ENCODE data around the gene DNAAF9.
A peak's percentile ranks its signal among the peaks of the same experiment; 100 is the strongest.
"Not testable (repeated sequence)": the region's sequence is repeated elsewhere in the genome, so short reads cannot be mapped to it uniquely, and the experiment has no call there.

Gene DNAAF9

DNA sequence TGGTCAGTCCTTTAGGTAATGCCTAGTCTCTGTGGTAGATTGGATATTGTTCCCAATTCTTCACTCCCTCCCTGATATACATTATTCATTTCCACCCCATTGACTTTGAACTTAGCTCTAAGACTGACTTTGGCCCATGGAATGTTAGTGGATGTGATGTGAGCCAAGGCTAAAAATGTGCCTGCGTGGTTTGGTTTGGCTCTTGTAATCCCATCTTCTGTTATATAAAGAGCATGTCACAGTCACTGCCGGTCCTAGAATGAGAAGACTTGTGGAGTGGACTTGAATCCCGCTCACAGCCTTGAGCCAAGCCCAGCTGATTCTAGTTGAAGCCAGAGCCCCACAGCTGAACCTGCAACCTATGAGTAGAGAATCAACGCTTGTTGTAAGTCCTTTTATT lies 23.6 kb upstream of the DNAAF9 start:
- Histone ChIP-seq H4K5ac (ENCODE audit: low read length) (no peak overlapping the region), H3K27me3 (ENCODE audit: insufficient read depth, low read length, poor library complexity) (no peaks in the 10 kb centered on the region), H3K79me1 (ENCODE audit: low read length) (no peaks in the 10 kb centered on the region), H3K9ac (ENCODE audit: low read length) (no peak overlapping the region), H3K79me2 (ENCODE audit: control insufficient read depth, insufficient read depth, low read length) (no peaks in the 10 kb centered on the region), H2BK5ac (ENCODE audit: low read length) (no peak overlapping the region), H3K4me2 (ENCODE audit: low read length) (no peak overlapping the region), H2BK120ac (ENCODE audit: low read depth, low read length) (no peak overlapping the region), H4K8ac (ENCODE audit: low read depth, low read length) (no peak overlapping the region), H3K56ac (ENCODE audit: low read length) (no peak overlapping the region), H3K23ac (ENCODE audit: low read length) (no peak overlapping the region), H3K27ac (ENCODE audit: low read depth, low read length) (no peak overlapping the region), H3K4me1 (ENCODE audit: control insufficient read depth, low read depth, low read length) (no peaks in the 10 kb centered on the region), H3K4me3 (ENCODE audit: low read length) (no peak overlapping the region), H2BK15ac (replicated peaks; ENCODE audit: low read depth) (no peak overlapping the region), H2AK5ac (ENCODE audit: low read length) (no peak overlapping the region), H3K36me3 (ENCODE audit: control insufficient read depth, insufficient read depth, low read length) (no peaks in the 10 kb centered on the region), H3K4ac (ENCODE audit: low read depth, low read length) (no peak overlapping the region), H3K18ac (ENCODE audit: low read length) (no peak overlapping the region)
- DNase-seq = no peak
- WGBS (ENCODE audit: extremely low coverage, insufficient coverage, low lambda C conversion rate) = no CpG with 5 or more reads among the region's 4 CpGs

- no peak overlapping the region for H2BK5ac ChIP-seq (ENCODE audit: low read length)
- no peak overlapping the region for H3K23ac ChIP-seq (ENCODE audit: low read length)
- no peak overlapping the region for H3K4me2 ChIP-seq (ENCODE audit: low read length)
- no peak overlapping the region for H3K18ac ChIP-seq (ENCODE audit: low read length)
- WGBS (ENCODE audit: extremely low coverage, insufficient coverage, low lambda C conversion rate) = no CpG with 5 or more reads among the region's 14 CpGs
- no peak for DNase-seq
- H2BK120ac ChIP-seq (ENCODE audit: low read depth, low read length) = no peak overlapping the region
- H3K4me1 ChIP-seq (ENCODE audit: control insufficient read depth, low read depth, low read length) = no peaks in the 10 kb centered on the region
- no peak overlapping the region for H4K8ac ChIP-seq (ENCODE audit: low read depth, low read length)
- no peak overlapping the region for H2BK15ac ChIP-seq (replicated peaks; ENCODE audit: low read depth)
- H3K79me1 ChIP-seq (ENCODE audit: low read length) = no peaks in the 10 kb centered on the region
- no peak overlapping the region for H2AK5ac ChIP-seq (ENCODE audit: low read length)
- H3K79me2 ChIP-seq (ENCODE audit: control insufficient read depth, insufficient read depth, low read length) = no peaks in the 10 kb centered on the region
- H3K4ac ChIP-seq (ENCODE audit: low read depth, low read length) = no peak overlapping the region
- no peaks in the 10 kb centered on the region for H3K27me3 ChIP-seq (ENCODE audit: insufficient read depth, low read length, poor library complexity)
- no peaks in the 10 kb centered on the region for H3K36me3 ChIP-seq (ENCODE audit: control insufficient read depth, insufficient read depth, low read length)
- no peak overlapping the region for H3K27ac ChIP-seq (ENCODE audit: low read depth, low read length)
- H3K56ac ChIP-seq (ENCODE audit: low read length) = no peak overlapping the region
- H4K5ac ChIP-seq (ENCODE audit: low read length) = no peak overlapping the region
- H3K4me3 ChIP-seq (ENCODE audit: low read length) = no peak overlapping the region
- no peak overlapping the region for H3K9ac ChIP-seq (ENCODE audit: low read length)
Measured at GRCh38 chr20:3430376-3431069, 23.1 kb upstream of the DNAAF9 start.

GRCh38 chr20:3426766-3427165 lies 19.3 kb upstream of the DNAAF9 start:
- not testable (repeated sequence) for H3K79me2 ChIP-seq (ENCODE audit: control insufficient read depth, insufficient read depth, low read length); H3K23ac ChIP-seq (ENCODE audit: low read length); H3K4me2 ChIP-seq (ENCODE audit: low read length); H3K56ac ChIP-seq (ENCODE audit: low read length); H3K79me1 ChIP-seq (ENCODE audit: low read length); H3K27me3 ChIP-seq (ENCODE audit: insufficient read depth, low read length, poor library complexity); DNase-seq; H3K4me3 ChIP-seq (ENCODE audit: low read length); H2BK15ac ChIP-seq (replicated peaks; ENCODE audit: low read depth); H3K27ac ChIP-seq (ENCODE audit: low read depth, low read length); H4K8ac ChIP-seq (ENCODE audit: low read depth, low read length); H3K4me1 ChIP-seq (ENCODE audit: control insufficient read depth, low read depth, low read length); H3K18ac ChIP-seq (ENCODE audit: low read length); H3K4ac ChIP-seq (ENCODE audit: low read depth, low read length); H3K36me3 ChIP-seq (ENCODE audit: control insufficient read depth, insufficient read depth, low read length); H4K5ac ChIP-seq (ENCODE audit: low read length); H2AK5ac ChIP-seq (ENCODE audit: low read length); H2BK120ac ChIP-seq (ENCODE audit: low read depth, low read length); H3K9ac ChIP-seq (ENCODE audit: low read length); H2BK5ac ChIP-seq (ENCODE audit: low read length)
- no CpG with 5 or more reads among the region's 4 CpGs for WGBS (ENCODE audit: extremely low coverage, insufficient coverage, low lambda C conversion rate)

DNA sequence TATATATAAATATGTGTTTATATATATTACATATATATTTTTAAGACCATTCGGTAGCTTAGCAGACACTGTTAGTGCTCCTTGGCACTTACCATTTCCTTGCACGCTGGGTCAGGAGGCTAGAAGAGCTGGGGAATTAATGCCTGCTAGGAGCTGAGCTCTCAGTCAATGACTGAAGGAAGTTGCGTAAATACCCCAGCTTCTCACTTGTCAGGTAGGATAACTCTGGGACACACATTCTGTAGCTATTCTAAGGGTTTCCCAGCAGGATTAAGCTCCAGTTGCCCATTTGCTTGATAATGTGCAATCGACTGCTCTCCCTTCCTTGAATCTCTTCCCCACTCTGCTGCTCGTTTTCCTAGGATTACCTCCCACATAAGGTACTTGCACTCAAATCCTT lies 15.7 kb upstream of the DNAAF9 start:
- Histone ChIP-seq H2BK15ac (replicated peaks; ENCODE audit: low read depth) (no peak overlapping the region), H4K8ac (ENCODE audit: low read depth, low read length) (no peak overlapping the region), H3K56ac (ENCODE audit: low read length) (no peak overlapping the region), H3K79me2 (ENCODE audit: control insufficient read depth, insufficient read depth, low read length) (no peaks in the 10 kb centered on the region), H3K4me2 (ENCODE audit: low read length) (no peak overlapping the region), H2AK5ac (ENCODE audit: low read length) (no peak overlapping the region), H3K4ac (ENCODE audit: low read depth, low read length) (no peak overlapping the region), H3K79me1 (ENCODE audit: low read length) (no peaks in the 10 kb centered on the region), H3K27ac (ENCODE audit: low read depth, low read length) (no peak overlapping the region), H3K4me3 (ENCODE audit: low read length) (no peak overlapping the region), H3K23ac (ENCODE audit: low read length) (no peak overlapping the region), H2BK120ac (ENCODE audit: low read depth, low read length) (no peak overlapping the region), H3K18ac (ENCODE audit: low read length) (no peak overlapping the region), H3K4me1 (ENCODE audit: control insufficient read depth, low read depth, low read length) (no peaks in the 10 kb centered on the region), H3K27me3 (ENCODE audit: insufficient read depth, low read length, poor library complexity) (no peaks in the 10 kb centered on the region), H3K9ac (ENCODE audit: low read length) (no peak overlapping the region), H2BK5ac (ENCODE audit: low read length) (no peak overlapping the region), H3K36me3 (ENCODE audit: control insufficient read depth, insufficient read depth, low read length) (no peaks in the 10 kb centered on the region), H4K5ac (ENCODE audit: low read length) (no peak overlapping the region)
- peak; percentile 13 for DNase-seq
- no CpG with 5 or more reads among the region's 5 CpGs for WGBS (ENCODE audit: extremely low coverage, insufficient coverage, low lambda C conversion rate)

DNA sequence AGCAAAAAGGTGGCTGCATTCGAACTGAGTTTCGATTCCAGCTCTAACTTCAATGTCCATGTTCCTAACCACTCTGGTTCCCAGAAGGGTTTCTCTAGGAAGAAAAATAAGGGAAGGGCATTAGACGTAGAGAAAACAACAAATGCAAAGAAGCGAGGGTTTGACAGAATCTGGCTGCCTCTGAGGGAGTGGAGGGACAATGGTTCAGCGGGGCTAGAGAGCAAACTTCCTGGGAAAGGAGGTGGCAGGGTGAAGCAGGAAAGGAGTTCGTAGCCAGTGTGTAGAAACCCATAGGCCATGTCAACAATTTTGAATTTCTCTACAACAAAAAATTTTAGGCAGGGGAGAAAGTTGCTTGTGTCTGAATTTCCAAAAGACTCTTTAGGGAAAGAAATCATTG lies 14.5 kb upstream of the DNAAF9 start:
- DNase-seq = no peak
- Histone ChIP-seq H3K18ac (ENCODE audit: low read length) (no peak overlapping the region), H3K27ac (ENCODE audit: low read depth, low read length) (no peak overlapping the region), H2BK5ac (ENCODE audit: low read length) (no peak overlapping the region), H3K79me2 (ENCODE audit: control insufficient read depth, insufficient read depth, low read length) (no peaks in the 10 kb centered on the region), H3K23ac (ENCODE audit: low read length) (no peak overlapping the region), H4K8ac (ENCODE audit: low read depth, low read length) (no peak overlapping the region), H4K5ac (ENCODE audit: low read length) (no peak overlapping the region), H3K4me1 (ENCODE audit: control insufficient read depth, low read depth, low read length) (no peaks in the 10 kb centered on the region), H3K36me3 (ENCODE audit: control insufficient read depth, insufficient read depth, low read length) (no peaks in the 10 kb centered on the region), H3K4me2 (ENCODE audit: low read length) (no peak overlapping the region), H3K27me3 (ENCODE audit: insufficient read depth, low read length, poor library complexity) (no peaks in the 10 kb centered on the region), H3K4ac (ENCODE audit: low read depth, low read length) (no peak overlapping the region), H3K9ac (ENCODE audit: low read length) (no peak overlapping the region), H2AK5ac (ENCODE audit: low read length) (no peak overlapping the region), H3K56ac (ENCODE audit: low read length) (no peak overlapping the region), H3K4me3 (ENCODE audit: low read length) (no peak overlapping the region), H2BK120ac (ENCODE audit: low read depth, low read length) (no peak overlapping the region), H3K79me1 (ENCODE audit: low read length) (no peaks in the 10 kb centered on the region), H2BK15ac (replicated peaks; ENCODE audit: low read depth) (no peak overlapping the region)
- WGBS (ENCODE audit: extremely low coverage, insufficient coverage, low lambda C conversion rate) = no CpG with 5 or more reads among the region's 6 CpGs

- DNase-seq = no peak
- Histone ChIP-seq H3K27ac (ENCODE audit: low read depth, low read length) (no peak overlapping the region), H3K4me3 (ENCODE audit: low read length) (no peak overlapping the region), H3K4me1 (ENCODE audit: control insufficient read depth, low read depth, low read length) (no peaks in the 10 kb centered on the region), H3K18ac (ENCODE audit: low read length) (no peak overlapping the region), H3K4me2 (ENCODE audit: low read length) (no peak overlapping the region), H3K27me3 (ENCODE audit: insufficient read depth, low read length, poor library complexity) (no peaks in the 10 kb centered on the region), H3K4ac (ENCODE audit: low read depth, low read length) (no peak overlapping the region), H3K79me2 (ENCODE audit: control insufficient read depth, insufficient read depth, low read length) (no peaks in the 10 kb centered on the region), H2BK15ac (replicated peaks; ENCODE audit: low read depth) (no peak overlapping the region), H2AK5ac (ENCODE audit: low read length) (no peak overlapping the region), H3K79me1 (ENCODE audit: low read length) (no peaks in the 10 kb centered on the region), H3K56ac (ENCODE audit: low read length) (no peak overlapping the region), H4K5ac (ENCODE audit: low read length) (no peak overlapping the region), H4K8ac (ENCODE audit: low read depth, low read length) (no peak overlapping the region), H3K9ac (ENCODE audit: low read length) (no peak overlapping the region), H3K23ac (ENCODE audit: low read length) (no peak overlapping the region), H2BK5ac (ENCODE audit: low read length) (no peak overlapping the region), H3K36me3 (ENCODE audit: control insufficient read depth, insufficient read depth, low read length) (no peaks in the 10 kb centered on the region), H2BK120ac (ENCODE audit: low read depth, low read length) (no peak overlapping the region)
- no CpG with 5 or more reads among the region's 3 CpGs for WGBS (ENCODE audit: extremely low coverage, insufficient coverage, low lambda C conversion rate)
Measured at GRCh38 chr20:3420211-3420707, 12.8 kb upstream of the DNAAF9 start.
